Calu3 (cell line): ENCODE results near the gene UAP1L1. TPM values are rescaled to one million over a fixed set of nuclear protein-coding genes. Genes with fewer than 3 reads are reported as not detected.

ENCODE experiments used
- BruUV-seq: library from RNA; stranded (reverse); fragments of 400-500 nt; replicated peaks from 2 replicates; lab custom pipeline; 2021; lab: Mats Ljungman, UMichigan
- CTCF ChIA-PET: fragments of 300-600 bp; sonication (Branson Sonifier 250); formaldehyde crosslinking; loops from one replicate; lab custom pipeline; 2022; ENCODE audit warnings: antibody characterized with exemption; lab: Charles Lee
- DNase-seq: peaks from one replicate; pipeline ENCODE4 v3.0.0; 2022
- H3K27ac Mint-ChIP-seq: one replicate; pipeline ENCODE4 v1.8.0; 2022; ENCODE audit warnings: mixed read lengths; ENCODE audit not compliant: unreplicated experiment
- H3K27me3 Mint-ChIP-seq: one replicate; pipeline ENCODE4 v1.8.0; 2022; ENCODE audit warnings: mixed read lengths; ENCODE audit not compliant: unreplicated experiment
- H3K36me3 Mint-ChIP-seq: one replicate; pipeline ENCODE4 v1.8.0; 2022; ENCODE audit warnings: mild to moderate bottlenecking, moderate library complexity, mixed read lengths; ENCODE audit not compliant: insufficient read depth, unreplicated experiment
- H3K4me1 Mint-ChIP-seq: one replicate; pipeline ENCODE4 v1.8.0; 2022; ENCODE audit warnings: mild to moderate bottlenecking, low read depth, mixed read lengths; ENCODE audit not compliant: unreplicated experiment
- H3K4me3 Mint-ChIP-seq: one replicate; pipeline ENCODE4 v1.8.0; 2022; ENCODE audit warnings: mild to moderate bottlenecking, low read depth, moderate library complexity, mixed read lengths; ENCODE audit not compliant: unreplicated experiment
- H3K9me3 Mint-ChIP-seq: one replicate; pipeline ENCODE4 v1.8.0; 2022; ENCODE audit warnings: low read depth, mixed read lengths; ENCODE audit not compliant: unreplicated experiment
- intact Hi-C: fragments of 100-400 bp; cut with micrococcal nuclease; formaldehyde crosslinking; loops from one replicate; pipeline ENCODE4 v1.10.0; 2022; ENCODE audit not compliant: unreplicated experiment
- total RNA-seq: library from RNA; stranded (reverse); gene quantifications from 2 replicates; pipeline ENCODE4 v1.2.3, GENCODE V29; 2022
- TF ChIP-seq, protein P1 (sequence below): fragments of 200-600 bp; IDR thresholded peaks from one replicate; pipeline ENCODE4 v1.8.0; 2022; ENCODE audit warnings: antibody characterized with exemption; ENCODE audit not compliant: unreplicated experiment

Gene UAP1L1
- total RNA-seq, 1 experiment from 2014 or later, result 9.1 TPM

DNA sequence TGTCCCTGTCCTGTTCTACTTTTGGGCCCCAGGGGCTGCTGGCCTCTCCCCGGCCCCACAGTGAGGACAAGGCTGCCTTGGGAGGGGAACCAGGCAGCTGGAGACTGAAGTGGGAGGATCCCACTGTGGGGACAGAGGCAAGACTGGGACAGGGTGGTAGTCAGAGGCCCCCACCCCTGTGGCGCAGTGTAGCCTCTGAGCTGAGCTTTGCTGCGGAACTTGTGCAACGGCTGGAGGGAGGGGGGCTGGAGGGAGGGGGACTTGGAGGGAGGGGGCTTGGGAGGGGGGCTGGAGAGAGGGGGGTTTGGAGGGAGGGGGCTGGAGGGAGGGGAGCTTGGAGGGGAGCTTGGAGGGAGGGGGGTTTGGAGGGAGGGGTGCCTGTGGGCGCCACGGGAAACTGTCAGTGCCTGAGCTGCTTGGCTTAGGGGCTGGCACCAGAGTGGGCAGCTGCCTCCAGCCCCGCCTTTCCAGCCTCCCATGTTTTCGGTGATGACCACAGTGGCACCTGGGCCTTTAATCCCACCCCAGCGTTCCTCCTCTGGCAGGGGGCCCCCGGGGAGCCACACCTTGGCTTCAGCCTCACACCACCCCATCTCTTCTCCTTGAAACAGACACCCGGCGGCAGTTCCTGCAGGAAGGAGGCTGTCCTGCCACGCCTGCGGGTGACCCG, 43.1 kb upstream of the UAP1L1 start:
- H3K4me1 Mint-ChIP-seq, result peaks cover 8% of the 10 kb centered on the region
- CTCF ChIA-PET, result interaction anchor here (1.2 to 1.8 kb wide), 5 partner anchors 12 to 192 kb away, joined by 3 to 47 read pairs (median 6); partner anchors contain the start of genes AJM1, NPDC1 and PAXX
- H3K4me3 Mint-ChIP-seq, result peak overlapping the region; percentile 55
- no peaks in the 10 kb centered on the region for H3K9me3 Mint-ChIP-seq
- TF ChIP-seq, protein P1, sequence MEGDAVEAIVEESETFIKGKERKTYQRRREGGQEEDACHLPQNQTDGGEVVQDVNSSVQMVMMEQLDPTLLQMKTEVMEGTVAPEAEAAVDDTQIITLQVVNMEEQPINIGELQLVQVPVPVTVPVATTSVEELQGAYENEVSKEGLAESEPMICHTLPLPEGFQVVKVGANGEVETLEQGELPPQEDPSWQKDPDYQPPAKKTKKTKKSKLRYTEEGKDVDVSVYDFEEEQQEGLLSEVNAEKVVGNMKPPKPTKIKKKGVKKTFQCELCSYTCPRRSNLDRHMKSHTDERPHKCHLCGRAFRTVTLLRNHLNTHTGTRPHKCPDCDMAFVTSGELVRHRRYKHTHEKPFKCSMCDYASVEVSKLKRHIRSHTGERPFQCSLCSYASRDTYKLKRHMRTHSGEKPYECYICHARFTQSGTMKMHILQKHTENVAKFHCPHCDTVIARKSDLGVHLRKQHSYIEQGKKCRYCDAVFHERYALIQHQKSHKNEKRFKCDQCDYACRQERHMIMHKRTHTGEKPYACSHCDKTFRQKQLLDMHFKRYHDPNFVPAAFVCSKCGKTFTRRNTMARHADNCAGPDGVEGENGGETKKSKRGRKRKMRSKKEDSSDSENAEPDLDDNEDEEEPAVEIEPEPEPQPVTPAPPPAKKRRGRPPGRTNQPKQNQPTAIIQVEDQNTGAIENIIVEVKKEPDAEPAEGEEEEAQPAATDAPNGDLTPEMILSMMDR, result no peak
- no peak for DNase-seq
- H3K36me3 Mint-ChIP-seq, result peaks cover 13% of the 10 kb centered on the region
- H3K27ac Mint-ChIP-seq, result no peak overlapping the region
- no peaks in the 10 kb centered on the region for H3K27me3 Mint-ChIP-seq
- BruUV-seq, result no TSS peak
- intact Hi-C loops, result loop anchor here (2.0 kb wide), 2 partner anchors 85 to 247 kb away; no protein-coding TSS in a partner anchor

DNA sequence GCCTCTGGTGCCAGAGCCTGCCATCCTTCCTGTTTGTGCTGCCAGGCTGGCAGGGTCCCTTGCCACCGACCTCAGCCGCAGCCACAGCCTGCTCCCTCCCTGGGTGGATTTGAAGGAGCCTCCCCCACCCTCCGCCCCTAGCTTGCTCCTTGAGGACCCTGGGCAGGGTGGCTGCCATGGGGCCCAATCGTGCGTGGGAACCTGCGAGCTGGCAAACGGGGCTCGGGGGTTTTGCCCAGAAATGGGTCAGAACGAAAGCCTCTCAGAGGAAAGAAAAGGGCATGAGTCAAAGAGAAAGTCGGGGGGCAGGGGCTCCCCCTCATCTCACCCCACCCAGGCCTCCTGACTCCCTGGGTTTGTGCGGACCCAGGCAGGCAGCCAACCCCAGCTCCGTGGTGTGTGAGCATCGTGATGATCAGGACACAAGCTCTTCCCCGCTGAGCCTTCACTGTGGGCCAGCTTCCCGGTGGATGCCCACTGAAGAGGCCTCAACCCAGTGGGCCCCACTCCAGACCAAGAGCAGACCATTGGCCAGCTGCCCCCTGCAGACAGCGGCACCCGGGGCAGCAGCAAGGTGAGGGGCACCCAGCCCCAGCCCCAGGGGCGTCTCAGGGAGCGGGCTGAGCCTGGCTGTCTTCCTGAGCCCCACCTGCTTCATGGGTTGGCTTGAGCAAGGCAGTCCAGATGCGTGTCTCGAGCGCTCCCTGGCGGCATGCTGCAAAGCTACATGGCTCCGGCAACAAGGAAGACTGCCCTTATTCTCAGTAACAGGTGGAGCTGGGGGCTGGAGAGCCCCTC, 42.4 kb upstream of the UAP1L1 start:
- Mint-ChIP-seq H3K36me3 (peaks cover 12% of the 10 kb centered on the region), H3K27ac (no peak overlapping the region), H3K4me3 (peak overlapping the region; percentile 55), H3K27me3 (no peaks in the 10 kb centered on the region), H3K4me1 (peaks cover 8% of the 10 kb centered on the region), H3K9me3 (no peaks in the 10 kb centered on the region)
- CTCF ChIA-PET, result interaction anchor here (0.6 to 1.8 kb wide), 10 partner anchors 12 to 215 kb away, joined by 3 to 47 read pairs (median 4); partner anchors contain the start of genes AJM1, NPDC1 and PAXX
- no TSS peak for BruUV-seq
- intact Hi-C loops, result loop anchor here (2.0 kb wide), 2 partner anchors 86 to 248 kb away; no protein-coding TSS in a partner anchor
- DNase-seq, result peak; percentile 79
- TF ChIP-seq, protein P1, result peak; percentile 64

DNA sequence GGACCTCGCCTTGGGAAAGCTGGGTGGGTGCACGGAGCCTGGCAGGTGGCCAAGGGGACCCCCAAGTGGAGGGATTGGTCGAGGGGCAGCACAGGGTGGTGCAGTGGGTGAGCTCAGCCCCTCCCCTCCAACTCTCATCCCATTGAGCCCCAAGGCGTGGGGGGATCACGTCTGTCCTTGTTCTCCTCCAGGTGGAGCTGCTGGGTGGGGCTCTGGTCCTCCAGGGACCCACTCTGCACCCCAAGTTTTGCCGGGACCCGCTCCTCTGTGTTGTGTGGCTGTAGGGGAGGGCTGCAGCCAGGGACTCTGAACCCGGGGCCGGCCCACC, 41.8 kb upstream of the UAP1L1 start:
- Mint-ChIP-seq H3K4me3 (no peak overlapping the region), H3K27me3 (no peaks in the 10 kb centered on the region), H3K4me1 (peaks cover 8% of the 10 kb centered on the region), H3K9me3 (no peaks in the 10 kb centered on the region), H3K27ac (no peak overlapping the region), H3K36me3 (peaks cover 12% of the 10 kb centered on the region)
- CTCF ChIA-PET, result interaction anchor here (0.6 to 1.8 kb wide), 9 partner anchors 11 to 215 kb away, joined by 3 to 47 read pairs (median 4); partner anchors contain the start of genes AJM1, NPDC1 and PAXX
- intact Hi-C loops, result loop anchor here (2.0 kb wide), 2 partner anchors 87 to 249 kb away; no protein-coding TSS in a partner anchor
- no TSS peak for BruUV-seq
- TF ChIP-seq, protein P1, result no peak
- no peak for DNase-seq

DNA sequence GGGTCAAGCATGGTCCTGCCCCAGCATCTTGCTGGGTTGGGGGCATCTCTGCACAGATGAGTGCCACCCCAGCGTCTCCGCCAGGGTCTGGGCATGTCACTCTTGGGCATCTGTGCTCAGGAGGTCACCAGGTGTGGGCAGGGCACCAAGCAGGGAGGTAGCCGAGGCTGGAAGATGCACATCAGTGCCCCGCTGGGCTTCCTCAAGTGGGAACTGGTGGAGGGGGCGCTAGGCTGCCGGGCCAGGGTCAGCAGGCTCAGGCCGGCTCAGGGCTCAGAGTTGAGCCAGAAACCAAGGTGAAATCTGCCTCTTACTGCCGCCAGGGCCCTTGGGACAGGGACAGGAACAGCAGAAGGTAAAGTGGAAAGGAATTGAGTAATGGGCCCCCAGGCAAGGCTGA, 41.4 kb upstream of the UAP1L1 start:
- TF ChIP-seq, protein P1, result no peak
- Mint-ChIP-seq H3K27me3 (no peaks in the 10 kb centered on the region), H3K4me1 (peaks cover 8% of the 10 kb centered on the region), H3K4me3 (no peak overlapping the region), H3K27ac (no peak overlapping the region), H3K36me3 (peaks cover 12% of the 10 kb centered on the region), H3K9me3 (no peaks in the 10 kb centered on the region)
- intact Hi-C loops, result loop anchor here (2.0 kb wide), 2 partner anchors 87 to 249 kb away; no protein-coding TSS in a partner anchor
- no TSS peak for BruUV-seq
- CTCF ChIA-PET, result interaction anchor here (0.9 to 1.8 kb wide), 4 partner anchors 11 to 194 kb away, joined by 4 to 47 read pairs (median 8); partner anchors contain the start of genes AJM1 and NPDC1
- no peak for DNase-seq
